ENCODE results near the gene SH2D3C.

SH2D3C gene

GRCh38 chr9:127814619-127815511 is 36.4 kb upstream of the SH2D3C start:
- Histone ChIP-seq H3K36me3 (ENCODE audit: control insufficient read depth, insufficient read depth, low read length, severe bottlenecking) (peaks cover 93% of the 10 kb centered on the region), H3K9me3 (ENCODE audit: control insufficient read depth, low read length) (no peaks in the 10 kb centered on the region), H3K27me3 (replicated peaks; ENCODE audit: control insufficient read depth, insufficient read depth, low read length) (no peaks in the 10 kb centered on the region), H3K4me3 (ENCODE audit: low read length) (no peak overlapping the region), H3K4me1 (ENCODE audit: control insufficient read depth, insufficient read depth, low read length) (peaks cover 17% of the 10 kb centered on the region), H3K9ac (ENCODE audit: low read length) (no peak overlapping the region)
- DNase-seq (ENCODE audit: low read depth), result no peak

- H3K9ac ChIP-seq (ENCODE audit: low read length), result peak overlapping the region; percentile 1
- no peaks in the 10 kb centered on the region for H3K27me3 ChIP-seq (replicated peaks; ENCODE audit: control insufficient read depth, insufficient read depth, low read length)
- no peak overlapping the region for H3K4me3 ChIP-seq (ENCODE audit: low read length)
- peaks cover 93% of the 10 kb centered on the region for H3K36me3 ChIP-seq (ENCODE audit: control insufficient read depth, insufficient read depth, low read length, severe bottlenecking)
- DNase-seq (ENCODE audit: low read depth), result no peak
- H3K9me3 ChIP-seq (ENCODE audit: control insufficient read depth, low read length), result no peaks in the 10 kb centered on the region
- peaks cover 20% of the 10 kb centered on the region for H3K4me1 ChIP-seq (ENCODE audit: control insufficient read depth, insufficient read depth, low read length)
These were observed 35.3 kb upstream of the SH2D3C start for GRCh38 chr9:127813686-127814226.

GRCh38 chr9:127812936-127813675 is 34.6 kb upstream of the SH2D3C start:
- H3K4me3 ChIP-seq (ENCODE audit: low read length), result no peak overlapping the region
- no peaks in the 10 kb centered on the region for H3K9me3 ChIP-seq (ENCODE audit: control insufficient read depth, low read length)
- no peaks in the 10 kb centered on the region for H3K27me3 ChIP-seq (replicated peaks; ENCODE audit: control insufficient read depth, insufficient read depth, low read length)
- peaks cover 20% of the 10 kb centered on the region for H3K4me1 ChIP-seq (ENCODE audit: control insufficient read depth, insufficient read depth, low read length)
- H3K36me3 ChIP-seq (ENCODE audit: control insufficient read depth, insufficient read depth, low read length, severe bottlenecking), result peaks cover 93% of the 10 kb centered on the region
- peak overlapping the region; percentile 1 for H3K9ac ChIP-seq (ENCODE audit: low read length)
- DNase-seq (ENCODE audit: low read depth), result no peak

- H3K9me3 ChIP-seq (ENCODE audit: control insufficient read depth, low read length), result no peaks in the 10 kb centered on the region
- H3K4me1 ChIP-seq (ENCODE audit: control insufficient read depth, insufficient read depth, low read length), result peaks cover 12% of the 10 kb centered on the region
- H3K4me3 ChIP-seq (ENCODE audit: low read length), result no peak overlapping the region
- no peak for DNase-seq (ENCODE audit: low read depth)
- no peak overlapping the region for H3K9ac ChIP-seq (ENCODE audit: low read length)
- no peaks in the 10 kb centered on the region for H3K27me3 ChIP-seq (replicated peaks; ENCODE audit: control insufficient read depth, insufficient read depth, low read length)
- H3K36me3 ChIP-seq (ENCODE audit: control insufficient read depth, insufficient read depth, low read length, severe bottlenecking), result peaks cover 93% of the 10 kb centered on the region
These were observed 33.5 kb upstream of the SH2D3C start for GRCh38 chr9:127812011-127812410.

- no peak for DNase-seq (ENCODE audit: low read depth)
- H3K36me3 ChIP-seq (ENCODE audit: control insufficient read depth, insufficient read depth, low read length, severe bottlenecking), result peaks cover 91% of the 10 kb centered on the region
- no peaks in the 10 kb centered on the region for H3K9me3 ChIP-seq (ENCODE audit: control insufficient read depth, low read length)
- H3K4me1 ChIP-seq (ENCODE audit: control insufficient read depth, insufficient read depth, low read length), result peaks cover 13% of the 10 kb centered on the region
- H3K9ac ChIP-seq (ENCODE audit: low read length), result peak overlapping the region; percentile 17
- H3K27me3 ChIP-seq (replicated peaks; ENCODE audit: control insufficient read depth, insufficient read depth, low read length), result no peaks in the 10 kb centered on the region
- H3K4me3 ChIP-seq (ENCODE audit: low read length), result no peak overlapping the region
These were observed 32.1 kb upstream of the SH2D3C start for GRCh38 chr9:127810378-127811187.

GRCh38 chr9:127809540-127810377 is 31.3 kb upstream of the SH2D3C start:
- peaks cover 15% of the 10 kb centered on the region for H3K4me1 ChIP-seq (ENCODE audit: control insufficient read depth, insufficient read depth, low read length)
- H3K9me3 ChIP-seq (ENCODE audit: control insufficient read depth, low read length), result no peaks in the 10 kb centered on the region
- DNase-seq (ENCODE audit: low read depth), result no peak
- H3K9ac ChIP-seq (ENCODE audit: low read length), result peak overlapping the region; percentile 49
- peak overlapping the region; percentile 13 for H3K4me3 ChIP-seq (ENCODE audit: low read length)
- H3K36me3 ChIP-seq (ENCODE audit: control insufficient read depth, insufficient read depth, low read length, severe bottlenecking), result peaks cover 88% of the 10 kb centered on the region
- no peaks in the 10 kb centered on the region for H3K27me3 ChIP-seq (replicated peaks; ENCODE audit: control insufficient read depth, insufficient read depth, low read length)

GRCh38 chr9:127809002-127809539 is 30.6 kb upstream of the SH2D3C start:
- Histone ChIP-seq H3K4me3 (ENCODE audit: low read length) (no peak overlapping the region), H3K27me3 (replicated peaks; ENCODE audit: control insufficient read depth, insufficient read depth, low read length) (no peaks in the 10 kb centered on the region), H3K9me3 (ENCODE audit: control insufficient read depth, low read length) (no peaks in the 10 kb centered on the region), H3K9ac (ENCODE audit: low read length) (peak overlapping the region; percentile 49), H3K36me3 (ENCODE audit: control insufficient read depth, insufficient read depth, low read length, severe bottlenecking) (peaks cover 86% of the 10 kb centered on the region), H3K4me1 (ENCODE audit: control insufficient read depth, insufficient read depth, low read length) (peaks cover 22% of the 10 kb centered on the region)
- DNase-seq (ENCODE audit: low read depth), result no peak

GRCh38 chr9:127808347-127809001 is 30.0 kb upstream of the SH2D3C start:
- H3K4me1 ChIP-seq (ENCODE audit: control insufficient read depth, insufficient read depth, low read length), result peaks cover 24% of the 10 kb centered on the region
- H3K9ac ChIP-seq (ENCODE audit: low read length), result no peak overlapping the region
- no peaks in the 10 kb centered on the region for H3K9me3 ChIP-seq (ENCODE audit: control insufficient read depth, low read length)
- H3K36me3 ChIP-seq (ENCODE audit: control insufficient read depth, insufficient read depth, low read length, severe bottlenecking), result peaks cover 80% of the 10 kb centered on the region
- no peaks in the 10 kb centered on the region for H3K27me3 ChIP-seq (replicated peaks; ENCODE audit: control insufficient read depth, insufficient read depth, low read length)
- DNase-seq (ENCODE audit: low read depth), result no peak
- no peak overlapping the region for H3K4me3 ChIP-seq (ENCODE audit: low read length)

GRCh38 chr9:127806871-127807270 is 28.4 kb upstream of the SH2D3C start:
- H3K36me3 ChIP-seq (ENCODE audit: control insufficient read depth, insufficient read depth, low read length, severe bottlenecking), result peaks cover 64% of the 10 kb centered on the region
- peaks cover 30% of the 10 kb centered on the region for H3K4me1 ChIP-seq (ENCODE audit: control insufficient read depth, insufficient read depth, low read length)

GRCh38 chr9:127805620-127806019 is 27.2 kb upstream of the SH2D3C start:
- no peak overlapping the region for H3K4me3 ChIP-seq (ENCODE audit: low read length)
- DNase-seq (ENCODE audit: low read depth), result peak; percentile 44
- peak overlapping the region; percentile 36 for H3K9ac ChIP-seq (ENCODE audit: low read length)
- no peaks in the 10 kb centered on the region for H3K9me3 ChIP-seq (ENCODE audit: control insufficient read depth, low read length)
- peaks cover 54% of the 10 kb centered on the region for H3K36me3 ChIP-seq (ENCODE audit: control insufficient read depth, insufficient read depth, low read length, severe bottlenecking)
- H3K27me3 ChIP-seq (replicated peaks; ENCODE audit: control insufficient read depth, insufficient read depth, low read length), result no peaks in the 10 kb centered on the region
- peaks cover 38% of the 10 kb centered on the region for H3K4me1 ChIP-seq (ENCODE audit: control insufficient read depth, insufficient read depth, low read length)

More at GRCh38 chr9:127806871-127807270, 28.4 kb upstream of the SH2D3C start:
- no peaks in the 10 kb centered on the region for H3K27me3 ChIP-seq (replicated peaks; ENCODE audit: control insufficient read depth, insufficient read depth, low read length)
- H3K9me3 ChIP-seq (ENCODE audit: control insufficient read depth, low read length), result no peaks in the 10 kb centered on the region
- no peak for DNase-seq (ENCODE audit: low read depth)
- H3K9ac ChIP-seq (ENCODE audit: low read length), result no peak overlapping the region
- no peak overlapping the region for H3K4me3 ChIP-seq (ENCODE audit: low read length)

All from adipocyte (in vitro differentiated cells).